Keratinocyte (primary cell): ENCODE data around the gene NCKAP5. TPM values are rescaled to one million over a fixed set of nuclear protein-coding genes. Genes with fewer than 3 reads are reported as not detected.

Source experiments
- DNase-seq: peaks from one replicate; pipeline ENCODE4 v3.0.0-alpha.2; 2011; ENCODE audit warnings: low read depth, missing footprints, low spot score
- FAIRE-seq: peaks from 2 replicates; lab custom pipeline; 2011; peaks lifted over from hg19 to GRCh38; lab: Jason Lieb, UNC
- H2AFZ ChIP-seq: 2 replicates; pipeline ENCODE4 v1.6.0; 2012; ENCODE audit warnings: low read length, control low read depth, inconsistent platforms; ENCODE audit not compliant: control insufficient read depth
- H3K27ac ChIP-seq: 2 replicates; pipeline ENCODE4 v1.5.1; 2011; ENCODE audit warnings: low read length; ENCODE audit not compliant: control insufficient read depth, insufficient read depth
- H3K27me3 ChIP-seq: 3 replicates; pipeline ENCODE4 v1.6.0; 2011; ENCODE audit warnings: low read length; ENCODE audit not compliant: control insufficient read depth, insufficient read depth; ENCODE audit errors: extremely low read depth
- H3K36me3 ChIP-seq, 2 experiments: 2 replicates in 1 of 2; 3 replicates in 1 of 2; pipeline ENCODE4 v1.5.1; 2011; ENCODE audit warnings: low read length in 2 of 2, mild to moderate bottlenecking in 1 of 2; ENCODE audit not compliant: control insufficient read depth in 2 of 2, insufficient read depth in 2 of 2; ENCODE audit errors: extremely low read depth in 1 of 2
- H3K4me1 ChIP-seq: 3 replicates; pipeline ENCODE4 v1.5.1; 2011; ENCODE audit warnings: low read length; ENCODE audit not compliant: control insufficient read depth, insufficient read depth; ENCODE audit errors: extremely low read depth
- H3K4me2 ChIP-seq: 3 replicates; pipeline ENCODE4 v1.6.0; 2011; ENCODE audit warnings: low read depth, low read length; ENCODE audit not compliant: control insufficient read depth, insufficient read depth; ENCODE audit errors: extremely low read depth
- H3K4me3 ChIP-seq, 3 experiments: fragments of 200-600 bp in 1 of 3; sonication (generic) in 1 of 3; 2 replicates in 2 of 3; 3 replicates in 1 of 3; pipeline ENCODE4 v1.5.1; 2011 to 2016; ENCODE audit warnings: low read length in 3 of 3, mild to moderate bottlenecking in 3 of 3, control low read depth in 2 of 3, inconsistent platforms in 1 of 3, low read depth in 1 of 3, mixed read lengths in 1 of 3, mixed run types in 1 of 3, moderate library complexity in 1 of 3; ENCODE audit not compliant: control insufficient read depth in 2 of 3, insufficient read depth in 2 of 3; ENCODE audit errors: extremely low read depth in 1 of 3
- H3K79me2 ChIP-seq: 2 replicates; pipeline ENCODE4 v1.6.0; 2012; ENCODE audit warnings: low read length; ENCODE audit not compliant: control insufficient read depth, insufficient read depth
- H3K9ac ChIP-seq: 3 replicates; pipeline ENCODE4 v1.6.0; 2011; ENCODE audit warnings: low read length; ENCODE audit not compliant: control insufficient read depth, insufficient read depth; ENCODE audit errors: extremely low read depth
- H3K9me1 ChIP-seq: 3 replicates; pipeline ENCODE4 v1.6.0; 2011; ENCODE audit warnings: low read length; ENCODE audit not compliant: control insufficient read depth, insufficient read depth; ENCODE audit errors: extremely low read depth
- H3K9me3 ChIP-seq: 2 replicates; pipeline ENCODE4 v1.5.1; 2012; ENCODE audit warnings: low read depth, low read length; ENCODE audit not compliant: control insufficient read depth
- H4K20me1 ChIP-seq: 3 replicates; pipeline ENCODE4 v1.6.0; 2011; ENCODE audit warnings: low read length; ENCODE audit not compliant: control insufficient read depth, insufficient read depth; ENCODE audit errors: extremely low read depth
- CTCF ChIP-seq, 3 experiments: IDR thresholded peaks in 1 of 3; conservative IDR thresholded peaks in 1 of 3; optimal IDR thresholded peaks in 1 of 3; 2 replicates in 2 of 3; 3 replicates in 1 of 3; pipeline versions ENCODE3 to v1.5.1; 2011; ENCODE audit warnings: low read length in 3 of 3, mild to moderate bottlenecking in 3 of 3, moderate library complexity in 2 of 3, control low read depth in 1 of 3, inconsistent platforms in 1 of 3; ENCODE audit not compliant: insufficient read depth in 2 of 3; ENCODE audit errors: extremely low read depth in 1 of 3
- EZH2 ChIP-seq: IDR thresholded peaks from one replicate; pipeline ENCODE4 v1.6.1; 2012; ENCODE audit warnings: inconsistent platforms, mild to moderate bottlenecking, low read length, moderate library complexity
- dilution Hi-C: fragments of 300-500 bp; cut with MboI; formaldehyde crosslinking; loops from one replicate; pipeline ENCODE4 v1.7.0; 2020; ENCODE audit warnings: low sequenced_read_pairs; ENCODE audit not compliant: extremely low pct_ligation_motif_present
- polyA plus RNA-seq, 5 experiments: library from polyadenylated mRNA; depleted of rRNA in 3 of 5; stranded (reverse) in 3 of 5; stranded (forward) in 1 of 5; unstranded in 1 of 5; fragments of >200 nt; gene quantifications; 1 replicate in 1 of 5; 2 replicates in 3 of 5; 3 replicates in 1 of 5; pipeline versions ENCODE4 v1.2.1 to v1.2.3, GENCODE V29; 2011 to 2012; ENCODE audit warnings: missing spikeins in 2 of 5, low read depth in 1 of 5, low replicate concordance in 1 of 5

Gene NCKAP5
- polyA plus RNA-seq, 1 donor (not counting 4 experiments of a cell fraction or from before 2014, with no cell fraction given), result 3.6 TPM

- H3K4me2 ChIP-seq, result no peak overlapping the region
- H3K9ac ChIP-seq, result no peak overlapping the region
- no peaks in the 10 kb centered on the region for H3K9me3 ChIP-seq
- H3K9me1 ChIP-seq, result no peaks in the 10 kb centered on the region
- no peak overlapping the region for H2AFZ ChIP-seq
- FAIRE-seq (no peak), DNase-seq (no peak)
- H3K27me3 ChIP-seq, result no peaks in the 10 kb centered on the region
- H3K4me1 ChIP-seq, result peaks cover 4% of the 10 kb centered on the region
- no peaks in the 10 kb centered on the region for H4K20me1 ChIP-seq
- no peak for TF ChIP-seq EZH2
- TF ChIP-seq CTCF (optimal IDR thresholded peaks at IDR 0.05 in 1 of 3, IDR thresholded peaks at IDR 0.05 in 1 of 3, conservative IDR thresholded peaks at IDR 0.05 in 1 of 3; ENCODE audit: extremely low read depth in 1 of 3, insufficient read depth in 2 of 3, low read length in 3 of 3), result no peak
- H3K27ac ChIP-seq, result no peak overlapping the region
- dilution Hi-C loops, result no loop called here
- no peak overlapping the region for H3K4me3 ChIP-seq
- H3K36me3 ChIP-seq, result no peaks in the 10 kb centered on the region
- no peaks in the 10 kb centered on the region for H3K79me2 ChIP-seq
Observed at GRCh38 chr2:132857319-132857718, 710.9 kb downstream of the NCKAP5 start.

GRCh38 chr2:132850688-132851087 lies 717.6 kb downstream of the NCKAP5 start:
- Histone ChIP-seq H3K27me3 (no peaks in the 10 kb centered on the region), H3K4me3 (no peak overlapping the region), H3K9ac (no peak overlapping the region), H3K79me2 (no peaks in the 10 kb centered on the region), H3K9me3 (no peaks in the 10 kb centered on the region), H3K9me1 (no peaks in the 10 kb centered on the region), H2AFZ (no peak overlapping the region), H4K20me1 (no peaks in the 10 kb centered on the region), H3K27ac (no peak overlapping the region), H3K4me1 (no peaks in the 10 kb centered on the region), H3K36me3 (no peaks in the 10 kb centered on the region), H3K4me2 (no peak overlapping the region)
- TF ChIP-seq EZH2 (no peak), CTCF (optimal IDR thresholded peaks at IDR 0.05 in 1 of 3, IDR thresholded peaks at IDR 0.05 in 1 of 3, conservative IDR thresholded peaks at IDR 0.05 in 1 of 3; ENCODE audit: extremely low read depth in 1 of 3, insufficient read depth in 2 of 3, low read length in 3 of 3) (no peak)
- DNase-seq, result no peak
- FAIRE-seq, result no peak
- dilution Hi-C loops, result no loop called here
